ENCODE results near the gene TSR3.
A peak's percentile ranks its signal among the peaks of the same experiment; 100 is the strongest.

TSR3 gene

DNA sequence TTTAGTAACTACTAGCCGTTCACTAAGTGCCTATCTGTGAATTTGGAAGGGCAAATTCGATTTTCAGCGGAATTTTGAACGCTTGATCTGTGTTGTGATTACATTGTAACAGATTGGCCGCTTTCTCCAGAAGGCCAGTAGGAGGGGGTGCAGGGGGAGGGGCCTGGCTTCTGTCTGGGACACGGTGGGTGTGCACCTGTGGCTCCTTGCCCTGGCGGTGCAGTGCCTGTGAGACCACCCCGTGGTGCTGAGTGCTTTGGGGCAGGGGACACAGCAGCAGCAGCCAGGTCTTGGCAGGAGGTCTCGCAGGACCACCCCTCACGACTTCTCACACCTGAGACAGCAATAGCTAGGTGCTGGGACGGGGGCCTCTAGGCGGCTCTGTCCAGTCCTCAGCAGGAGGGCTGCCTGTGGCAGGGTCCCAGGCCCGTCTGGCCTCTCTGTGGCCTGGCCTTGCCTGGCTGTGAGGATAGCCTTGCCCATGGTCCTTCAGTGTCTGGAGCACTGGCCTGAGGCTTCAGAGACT lies 40.4 kb downstream of the TSR3 start:
- Histone ChIP-seq H3K27ac (ENCODE audit: low read depth, low read length) (peak overlapping the region; percentile 41; the same call in 1 of the 2 replicates), H3K4me1 (ENCODE audit: control insufficient read depth, insufficient read depth, low read length) (peaks cover 12% of the 10 kb centered on the region), H3K27me3 (ENCODE audit: control insufficient read depth, insufficient read depth, low read length) (no peaks in the 10 kb centered on the region), H3K9me3 (ENCODE audit: control insufficient read depth, insufficient read depth, low read depth, low read length) (no peaks in the 10 kb centered on the region), H3K36me3 (ENCODE audit: control insufficient read depth, insufficient read depth, low read length) (peaks cover 41% of the 10 kb centered on the region), H3K9ac (ENCODE audit: low read length) (peak overlapping the region; percentile 84), H3K4me3 (ENCODE audit: low read depth, low read length) (peak overlapping the region; percentile 98)

DNA sequence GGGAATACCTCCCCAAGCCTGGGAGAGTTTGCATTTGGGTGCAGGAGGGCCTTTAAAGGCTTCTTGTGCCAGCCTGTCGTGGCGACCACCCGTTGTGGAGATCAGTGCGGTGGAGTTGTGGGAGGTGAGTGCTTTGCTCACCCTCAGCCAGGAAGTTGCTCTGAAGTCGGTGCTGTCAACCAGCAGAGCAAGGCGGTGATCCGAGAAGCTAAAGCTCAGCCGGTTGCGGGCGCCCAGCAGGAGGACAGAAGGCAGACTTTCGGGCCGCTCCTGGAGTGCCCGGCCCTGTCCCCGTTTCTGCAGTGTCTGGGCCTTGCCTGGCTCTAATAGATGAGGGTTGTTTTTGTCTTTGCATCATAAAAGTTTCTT lies 40.9 kb downstream of the TSR3 start:
- H3K9me3 ChIP-seq (ENCODE audit: control insufficient read depth, insufficient read depth, low read depth, low read length): no peaks in the 10 kb centered on the region
- peak overlapping the region; percentile 84 for H3K9ac ChIP-seq (ENCODE audit: low read length)
- H3K27ac ChIP-seq (ENCODE audit: low read depth, low read length): no peak overlapping the region
- peaks cover 12% of the 10 kb centered on the region for H3K4me1 ChIP-seq (ENCODE audit: control insufficient read depth, insufficient read depth, low read length)
- H3K4me3 ChIP-seq (ENCODE audit: low read depth, low read length): peak overlapping the region; percentile 98
- H3K27me3 ChIP-seq (ENCODE audit: control insufficient read depth, insufficient read depth, low read length): no peaks in the 10 kb centered on the region
- peaks cover 36% of the 10 kb centered on the region for H3K36me3 ChIP-seq (ENCODE audit: control insufficient read depth, insufficient read depth, low read length)

DNA sequence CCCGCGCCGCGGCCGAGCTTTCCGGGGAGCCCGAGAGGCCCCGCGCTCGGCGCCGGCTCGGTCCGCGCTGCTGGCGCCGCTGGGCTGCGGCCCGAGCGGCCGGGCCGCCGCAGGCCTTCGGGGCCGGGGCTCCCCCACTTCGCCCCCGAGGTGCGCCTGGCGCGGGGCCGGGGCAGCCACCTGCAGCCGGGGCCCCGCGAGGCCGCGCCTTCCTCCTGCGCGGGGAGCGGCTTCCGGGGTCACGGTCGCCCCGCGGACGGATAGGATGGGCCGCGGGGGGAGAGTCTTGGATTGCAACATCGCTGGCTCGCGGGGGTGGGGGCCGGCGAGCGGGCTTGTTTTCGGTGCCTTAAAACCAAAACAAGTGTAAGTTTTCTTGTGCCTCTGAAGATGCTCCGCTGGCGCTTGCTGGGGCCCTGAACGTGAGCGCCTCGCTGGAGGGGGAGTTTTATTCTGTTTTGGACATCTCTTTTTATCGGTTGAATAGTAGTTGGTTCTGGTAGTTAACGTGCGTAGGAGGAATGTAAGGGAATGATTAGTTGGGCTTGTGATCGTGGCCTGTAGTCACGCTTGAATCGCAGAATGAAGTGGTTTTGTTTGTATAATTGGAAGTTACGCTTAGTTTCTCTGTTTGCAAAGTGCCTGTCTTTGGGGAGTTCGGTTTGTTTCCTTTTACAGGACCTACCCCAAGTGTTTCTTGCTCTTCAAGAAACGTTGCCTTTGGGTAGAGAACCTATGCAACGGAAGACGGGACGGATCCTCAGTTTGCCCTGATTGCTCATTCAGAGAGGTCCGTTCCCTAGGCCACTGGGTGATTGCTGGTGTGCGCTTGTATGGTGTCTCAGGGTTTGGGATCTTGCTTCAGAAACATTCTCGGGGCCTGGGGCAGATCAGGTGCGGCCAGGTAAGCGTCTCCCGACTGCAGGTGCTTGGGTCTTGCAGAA lies 41.5 kb downstream of the TSR3 start:
- Histone ChIP-seq H3K27ac (ENCODE audit: low read depth, low read length) (peak overlapping the region; percentile 34; the same call in 1 of the 2 replicates), H3K27me3 (ENCODE audit: control insufficient read depth, insufficient read depth, low read length) (no peaks in the 10 kb centered on the region), H3K36me3 (ENCODE audit: control insufficient read depth, insufficient read depth, low read length) (peaks cover 30% of the 10 kb centered on the region), H3K9me3 (ENCODE audit: control insufficient read depth, insufficient read depth, low read depth, low read length) (no peaks in the 10 kb centered on the region), H3K9ac (ENCODE audit: low read length) (peak overlapping the region; percentile 84), H3K4me3 (ENCODE audit: low read depth, low read length) (peak overlapping the region; percentile 98), H3K4me1 (ENCODE audit: control insufficient read depth, insufficient read depth, low read length) (peaks cover 12% of the 10 kb centered on the region)

DNA sequence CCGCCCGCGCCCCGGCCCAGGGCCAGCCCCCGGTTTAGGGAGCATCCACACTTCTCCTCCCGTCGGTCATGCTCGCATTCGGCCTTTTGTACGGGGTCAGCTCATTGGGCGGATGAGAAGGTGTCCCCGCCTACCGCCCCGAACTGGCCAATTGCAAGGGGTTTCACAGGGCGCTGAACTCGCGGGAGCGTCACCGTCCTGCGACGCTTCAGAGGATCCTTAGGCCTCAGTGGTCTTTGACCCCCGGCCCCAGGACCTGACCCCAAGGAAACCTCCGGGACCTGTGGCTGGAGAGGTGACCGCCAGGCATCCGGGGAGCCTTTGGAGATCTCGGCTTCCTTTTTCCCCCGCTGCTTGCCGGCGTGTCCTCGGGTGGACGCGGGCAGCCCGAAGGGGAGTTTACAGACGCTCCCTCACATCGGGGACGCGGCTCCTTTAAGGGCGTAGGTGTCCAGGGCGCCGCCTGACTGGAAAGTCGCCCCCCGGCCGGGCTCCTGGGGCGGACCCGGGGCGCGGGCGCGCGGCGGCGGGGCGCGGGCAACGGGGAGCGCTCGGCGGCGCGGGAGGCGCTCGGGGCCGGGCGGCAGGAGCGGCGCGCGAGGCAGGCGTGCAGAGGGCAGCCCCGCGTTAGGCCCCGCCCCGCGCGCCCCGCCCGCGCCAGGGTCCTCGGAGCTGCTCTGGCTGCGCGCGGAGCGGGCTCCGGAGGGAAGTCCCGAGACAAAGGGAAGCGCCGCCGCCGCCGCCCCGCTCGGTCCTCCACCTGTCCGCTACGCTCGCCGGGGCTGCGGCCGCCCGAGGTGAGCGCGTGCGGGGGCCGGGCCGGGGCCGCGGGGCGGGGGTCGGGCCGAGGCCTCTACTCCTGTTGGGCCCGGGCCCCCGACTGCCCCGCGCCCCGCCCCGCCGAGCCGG lies 42.4 kb downstream of the TSR3 start, which contains the start of gene UBE2I:
TSS of gene UBE2I (plus strand) at position 660 of the 909 bp plus-strand sequence. CDS start 4,395 bp downstream, outside the sequence.
- Histone ChIP-seq H3K9me3 (ENCODE audit: control insufficient read depth, insufficient read depth, low read depth, low read length) (no peaks in the 10 kb centered on the region), H3K36me3 (ENCODE audit: control insufficient read depth, insufficient read depth, low read length) (peaks cover 20% of the 10 kb centered on the region), H3K4me3 (ENCODE audit: low read depth, low read length) (peak within 1 kb of the TSS; percentile 98), H3K27ac (ENCODE audit: low read depth, low read length) (peak within 1 kb of the TSS; percentile 100), H3K27me3 (ENCODE audit: control insufficient read depth, insufficient read depth, low read length) (no peaks in the 10 kb centered on the region), H3K9ac (ENCODE audit: low read length) (peak within 1 kb of the TSS; percentile 100), H3K4me1 (ENCODE audit: control insufficient read depth, insufficient read depth, low read length) (peaks cover 12% of the 10 kb centered on the region)

DNA sequence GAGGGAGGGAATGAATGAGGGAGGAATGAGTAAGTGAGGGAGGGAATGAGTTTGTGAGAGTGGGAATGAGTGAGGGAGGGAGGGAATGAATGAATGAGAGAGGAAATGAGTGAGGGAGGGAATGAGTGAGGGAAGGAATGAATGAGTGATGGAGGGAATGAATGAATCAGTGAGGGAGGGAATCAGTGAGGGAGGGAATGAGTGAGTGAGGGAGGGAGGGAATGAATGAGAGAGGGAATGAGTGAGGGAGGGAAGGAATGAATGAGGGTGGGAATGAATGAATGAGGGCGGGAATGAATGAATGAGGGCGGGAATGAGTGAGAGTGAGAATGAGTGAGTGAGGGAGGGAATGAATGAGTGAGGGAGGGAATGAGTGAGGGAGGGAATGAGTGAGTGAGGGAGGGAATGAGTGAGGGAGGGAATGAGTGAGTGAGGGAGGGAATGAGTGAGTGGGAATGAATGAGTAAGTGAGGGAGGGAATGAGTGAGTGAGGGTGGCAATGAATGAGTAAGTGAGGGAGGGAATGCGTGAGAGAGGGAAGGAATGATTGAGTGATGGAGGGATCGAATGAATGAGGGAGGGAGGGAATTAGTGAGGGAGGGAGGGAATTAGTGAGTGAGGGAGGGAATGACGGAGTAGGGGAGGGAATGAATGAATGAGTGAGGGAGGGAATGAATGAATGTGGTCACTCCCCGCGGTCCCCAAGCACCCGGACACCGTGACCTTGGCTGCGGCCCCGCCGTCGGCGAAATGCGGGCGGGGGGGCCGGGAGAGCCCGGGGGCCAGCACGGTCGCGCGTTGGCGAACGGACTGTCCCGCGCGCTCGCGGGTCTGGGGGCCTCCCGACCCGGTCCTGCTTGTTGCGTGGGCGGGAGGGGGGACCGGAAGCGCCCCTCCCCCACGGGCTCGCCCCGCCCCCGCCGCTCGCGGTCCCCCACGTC lies 43.4 kb downstream of the TSR3 start:
- Histone ChIP-seq H3K9me3 (ENCODE audit: control insufficient read depth, insufficient read depth, low read depth, low read length) (no peaks in the 10 kb centered on the region), H3K4me1 (ENCODE audit: control insufficient read depth, insufficient read depth, low read length) (peaks cover 19% of the 10 kb centered on the region), H3K27ac (ENCODE audit: low read depth, low read length) (no peak overlapping the region), H3K27me3 (ENCODE audit: control insufficient read depth, insufficient read depth, low read length) (no peaks in the 10 kb centered on the region), H3K4me3 (ENCODE audit: low read depth, low read length) (peak overlapping the region; percentile 98), H3K9ac (ENCODE audit: low read length) (no peak overlapping the region), H3K36me3 (ENCODE audit: control insufficient read depth, insufficient read depth, low read length) (peaks cover 12% of the 10 kb centered on the region)

DNA sequence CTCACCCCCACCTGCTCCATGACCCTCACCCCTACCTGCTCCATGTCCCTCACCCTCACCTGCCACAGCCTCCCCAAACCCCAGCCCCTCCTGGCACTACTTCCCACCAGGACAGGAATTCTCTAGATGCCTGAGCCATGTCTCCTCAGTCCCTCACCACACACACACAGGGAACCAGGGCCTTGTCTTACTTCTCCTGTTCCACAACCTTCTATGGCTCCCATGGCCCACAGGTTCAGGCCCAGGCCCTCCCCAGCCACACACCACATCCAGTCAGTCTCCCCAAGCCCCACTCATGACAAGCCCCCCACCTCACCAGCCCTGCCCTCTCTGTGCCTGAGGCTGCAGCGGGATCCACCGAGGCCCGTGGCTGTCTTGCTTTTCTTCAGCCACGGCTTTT lies 45.3 kb downstream of the TSR3 start:
- H3K4me1 ChIP-seq (ENCODE audit: control insufficient read depth, insufficient read depth, low read length): peaks cover 16% of the 10 kb centered on the region

DNA sequence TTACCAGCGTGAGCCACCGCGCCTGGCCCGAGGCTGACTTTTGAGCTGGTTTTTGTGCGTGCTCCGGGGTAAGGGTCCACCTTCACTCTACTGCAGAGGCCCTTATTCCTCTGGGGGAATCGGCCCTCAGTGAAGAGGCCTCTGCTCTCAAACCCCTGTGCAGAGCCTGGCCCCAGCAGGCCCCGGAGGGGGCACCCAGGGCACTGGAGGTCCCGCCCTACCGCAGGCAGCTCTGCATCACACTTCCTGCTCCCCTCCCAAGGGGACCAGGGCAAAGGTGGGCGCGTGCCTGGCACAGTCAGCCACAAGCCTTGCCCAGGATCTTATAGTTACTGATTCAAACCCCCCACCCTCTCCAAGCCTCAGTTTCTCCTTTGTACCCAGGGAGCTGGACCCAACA lies 45.9 kb downstream of the TSR3 start:
- Histone ChIP-seq H3K27me3 (ENCODE audit: control insufficient read depth, insufficient read depth, low read length) (no peaks in the 10 kb centered on the region), H3K36me3 (ENCODE audit: control insufficient read depth, insufficient read depth, low read length) (no peaks in the 10 kb centered on the region), H3K4me1 (ENCODE audit: control insufficient read depth, insufficient read depth, low read length) (peaks cover 14% of the 10 kb centered on the region; the same call in 1 of the 2 replicates), H3K4me3 (ENCODE audit: low read depth, low read length) (no peak overlapping the region), H3K27ac (ENCODE audit: low read depth, low read length) (no peak overlapping the region), H3K9ac (ENCODE audit: low read length) (no peak overlapping the region), H3K9me3 (ENCODE audit: control insufficient read depth, insufficient read depth, low read depth, low read length) (no peaks in the 10 kb centered on the region)

More for the DNA sequence above, 45.3 kb downstream of the TSR3 start:
- Histone ChIP-seq H3K9me3 (ENCODE audit: control insufficient read depth, insufficient read depth, low read depth, low read length) (no peaks in the 10 kb centered on the region), H3K4me3 (ENCODE audit: low read depth, low read length) (no peak overlapping the region), H3K36me3 (ENCODE audit: control insufficient read depth, insufficient read depth, low read length) (no peaks in the 10 kb centered on the region), H3K9ac (ENCODE audit: low read length) (no peak overlapping the region), H3K27ac (ENCODE audit: low read depth, low read length) (no peak overlapping the region), H3K27me3 (ENCODE audit: control insufficient read depth, insufficient read depth, low read length) (no peaks in the 10 kb centered on the region)

DNA sequence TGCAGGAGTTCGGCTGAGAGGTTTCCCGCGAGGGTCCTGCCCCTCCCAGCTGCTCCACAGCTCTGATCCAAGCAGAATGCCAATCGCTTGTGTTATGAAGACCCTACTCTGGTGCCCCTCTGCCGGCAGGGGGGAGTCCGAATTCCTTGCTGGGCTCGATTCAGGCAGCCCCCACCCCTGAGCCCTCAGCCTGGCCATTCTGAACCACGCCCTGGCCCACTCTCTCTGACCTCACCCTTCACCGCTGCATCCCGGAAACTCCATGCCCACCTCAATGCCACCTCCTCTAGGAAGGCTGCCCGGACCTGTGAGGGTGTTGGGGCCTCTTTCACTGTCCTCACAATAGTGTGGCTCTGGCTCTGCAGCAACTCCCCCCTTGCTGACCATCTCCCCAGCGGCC lies 50.1 kb downstream of the TSR3 start:
- H3K27ac ChIP-seq (ENCODE audit: low read depth, low read length): no peak overlapping the region
- peaks cover 7% of the 10 kb centered on the region; the same call in 1 of the 2 replicates for H3K27me3 ChIP-seq (ENCODE audit: control insufficient read depth, insufficient read depth, low read length)
- no peaks in the 10 kb centered on the region for H3K36me3 ChIP-seq (ENCODE audit: control insufficient read depth, insufficient read depth, low read length)
- H3K9ac ChIP-seq (ENCODE audit: low read length): no peak overlapping the region
- H3K9me3 ChIP-seq (ENCODE audit: control insufficient read depth, insufficient read depth, low read depth, low read length): no peaks in the 10 kb centered on the region
- peaks cover 18% of the 10 kb centered on the region; the same call in 1 of the 2 replicates for H3K4me1 ChIP-seq (ENCODE audit: control insufficient read depth, insufficient read depth, low read length)
- H3K4me3 ChIP-seq (ENCODE audit: low read depth, low read length): no peak overlapping the region

DNA sequence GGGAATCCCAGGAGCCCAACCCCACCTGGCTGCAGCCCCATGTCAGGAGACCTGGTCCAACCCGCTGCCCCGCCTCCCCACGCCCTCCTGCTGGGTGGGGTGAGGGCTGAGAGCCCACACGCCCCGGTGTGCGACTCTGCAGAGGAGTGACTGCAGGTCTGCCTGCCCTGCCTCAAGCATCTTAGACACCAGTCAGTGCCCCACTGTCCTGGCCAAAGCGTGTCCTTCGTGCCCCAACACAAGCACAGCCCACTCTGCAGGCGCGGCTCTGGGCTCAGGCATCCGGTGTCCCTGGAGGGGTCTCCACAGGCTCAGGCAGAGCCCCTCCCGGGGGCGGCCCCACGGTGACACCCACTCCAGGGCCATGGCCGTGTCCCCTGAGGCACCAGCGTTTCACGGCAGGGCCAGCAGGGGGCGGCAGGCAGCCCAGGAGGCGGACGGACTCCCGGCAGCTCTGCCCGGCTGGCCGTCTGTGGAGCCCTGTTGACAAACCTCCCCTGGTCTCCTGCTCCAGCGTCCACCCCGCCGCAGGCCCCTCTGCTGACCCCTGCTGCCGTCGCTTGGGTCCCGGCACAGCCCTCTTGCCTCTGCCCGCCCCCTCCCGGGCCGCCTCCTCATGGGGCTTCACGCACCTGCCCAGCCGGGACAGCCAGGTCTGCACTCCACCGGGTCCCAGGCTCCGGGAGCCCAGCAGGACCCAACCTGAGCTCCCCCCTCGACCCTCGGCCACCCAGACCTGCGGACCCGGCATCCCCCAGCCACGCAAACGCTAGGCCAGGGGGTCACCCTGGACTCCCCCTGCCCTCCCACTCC lies 50.8 kb downstream of the TSR3 start:
- Histone ChIP-seq H3K27me3 (ENCODE audit: control insufficient read depth, insufficient read depth, low read length) (peaks cover 7% of the 10 kb centered on the region; the same call in 1 of the 2 replicates), H3K27ac (ENCODE audit: low read depth, low read length) (no peak overlapping the region), H3K4me3 (ENCODE audit: low read depth, low read length) (peak overlapping the region; percentile 46), H3K4me1 (ENCODE audit: control insufficient read depth, insufficient read depth, low read length) (peaks cover 18% of the 10 kb centered on the region; the same call in 1 of the 2 replicates), H3K9ac (ENCODE audit: low read length) (no peak overlapping the region), H3K36me3 (ENCODE audit: control insufficient read depth, insufficient read depth, low read length) (no peaks in the 10 kb centered on the region), H3K9me3 (ENCODE audit: control insufficient read depth, insufficient read depth, low read depth, low read length) (no peaks in the 10 kb centered on the region)
